LNCaP clone FGC (cell line): Measurements from ENCODE around the gene RTL1.

Experiments used
- DNase-seq: peaks from one replicate; pipeline ENCODE4 v3.0.0-alpha.2; 2011; ENCODE audit warnings: low read depth
- H3K4me3 ChIP-seq: 2 replicates; pipeline ENCODE4 v1.5.1; 2011; ENCODE audit warnings: mild to moderate bottlenecking, low read depth, low read length, control low read depth
- TF ChIP-seq, protein P1 (sequence below): IDR thresholded peaks from 2 replicates; pipeline ENCODE4 v1.5.1; 2012; ENCODE audit warnings: mild to moderate bottlenecking; ENCODE audit not compliant: control insufficient read depth, insufficient read depth; ENCODE audit errors: extremely low read depth

The RTL1 gene

GRCh38 chr14:100882026-100882967 is 21.2 kb downstream of the RTL1 start:
- DNase-seq = no peak
- H3K4me3 ChIP-seq = no peak overlapping the region
- TF ChIP-seq, protein P1, sequence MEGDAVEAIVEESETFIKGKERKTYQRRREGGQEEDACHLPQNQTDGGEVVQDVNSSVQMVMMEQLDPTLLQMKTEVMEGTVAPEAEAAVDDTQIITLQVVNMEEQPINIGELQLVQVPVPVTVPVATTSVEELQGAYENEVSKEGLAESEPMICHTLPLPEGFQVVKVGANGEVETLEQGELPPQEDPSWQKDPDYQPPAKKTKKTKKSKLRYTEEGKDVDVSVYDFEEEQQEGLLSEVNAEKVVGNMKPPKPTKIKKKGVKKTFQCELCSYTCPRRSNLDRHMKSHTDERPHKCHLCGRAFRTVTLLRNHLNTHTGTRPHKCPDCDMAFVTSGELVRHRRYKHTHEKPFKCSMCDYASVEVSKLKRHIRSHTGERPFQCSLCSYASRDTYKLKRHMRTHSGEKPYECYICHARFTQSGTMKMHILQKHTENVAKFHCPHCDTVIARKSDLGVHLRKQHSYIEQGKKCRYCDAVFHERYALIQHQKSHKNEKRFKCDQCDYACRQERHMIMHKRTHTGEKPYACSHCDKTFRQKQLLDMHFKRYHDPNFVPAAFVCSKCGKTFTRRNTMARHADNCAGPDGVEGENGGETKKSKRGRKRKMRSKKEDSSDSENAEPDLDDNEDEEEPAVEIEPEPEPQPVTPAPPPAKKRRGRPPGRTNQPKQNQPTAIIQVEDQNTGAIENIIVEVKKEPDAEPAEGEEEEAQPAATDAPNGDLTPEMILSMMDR = no peak

DNA sequence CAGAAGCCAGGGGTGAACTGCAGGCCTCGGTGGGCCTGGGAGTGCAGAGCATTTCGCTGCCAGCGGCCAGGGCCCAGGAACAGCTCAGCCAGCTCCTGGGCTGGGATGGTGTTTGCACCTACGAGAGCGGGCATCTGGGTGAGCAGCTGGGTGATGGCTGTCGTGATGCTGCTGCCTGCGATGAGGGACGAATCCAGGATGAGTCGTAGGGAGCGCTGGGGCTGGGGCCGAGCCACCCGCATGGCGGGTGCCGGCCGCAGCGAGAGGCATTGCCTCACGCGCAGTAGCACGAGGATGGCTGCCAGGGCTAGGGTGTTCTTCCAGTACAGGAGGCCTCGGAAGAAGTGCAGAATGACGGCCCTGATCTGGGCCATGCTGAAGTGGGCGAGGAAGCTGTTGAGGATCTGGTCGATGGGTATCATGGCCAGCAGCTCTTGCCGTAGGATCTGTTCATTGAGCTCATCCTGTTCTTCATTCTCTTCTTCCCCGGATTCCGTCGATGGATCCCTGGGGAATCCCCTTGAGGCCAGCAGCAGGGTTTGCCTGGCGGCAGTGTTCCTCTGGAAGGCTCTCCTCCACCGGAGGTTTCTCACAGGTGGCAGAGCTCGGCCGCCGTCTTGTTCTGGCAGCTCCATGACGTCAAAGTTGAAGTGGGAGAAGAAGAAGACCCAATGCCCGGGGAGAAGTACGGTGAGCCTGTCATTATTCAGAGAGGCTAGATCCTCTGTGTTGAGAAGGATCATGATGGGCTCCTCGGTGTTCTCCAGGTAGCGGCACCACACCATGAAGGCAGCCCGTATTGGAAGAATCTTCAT is 22.1 kb downstream of the RTL1 start:
- TF ChIP-seq, protein P1 = no peak
- H3K4me3 ChIP-seq = no peak overlapping the region
- no peak for DNase-seq

GRCh38 chr14:100880271-100881101 is 23.0 kb downstream of the RTL1 start:
- TF ChIP-seq, protein P1 = no peak
- no peak overlapping the region for H3K4me3 ChIP-seq
- no peak for DNase-seq

DNA sequence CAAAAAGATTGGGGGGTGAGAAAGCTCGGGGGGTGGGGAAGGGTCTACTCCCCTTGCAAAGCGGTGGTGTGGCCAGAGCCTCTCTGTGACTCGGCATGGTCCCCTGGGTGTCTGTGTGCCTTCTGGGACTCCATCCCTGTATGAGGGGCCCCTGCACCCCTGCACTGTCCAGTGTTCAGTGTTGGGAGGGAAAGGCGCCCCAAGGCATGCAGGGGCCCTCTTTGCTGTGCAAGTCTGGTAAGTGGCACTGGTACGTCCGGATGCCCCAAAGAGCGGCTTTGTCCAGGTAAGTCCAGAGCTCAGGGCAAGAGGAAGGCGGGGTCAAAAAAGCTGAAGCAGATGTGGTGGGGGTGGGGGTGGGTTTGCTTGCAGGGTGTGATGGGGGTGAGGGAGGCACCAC is 23.7 kb downstream of the RTL1 start:
- TF ChIP-seq, protein P1 = no peak
- H3K4me3 ChIP-seq = no peak overlapping the region
- no peak for DNase-seq

DNA sequence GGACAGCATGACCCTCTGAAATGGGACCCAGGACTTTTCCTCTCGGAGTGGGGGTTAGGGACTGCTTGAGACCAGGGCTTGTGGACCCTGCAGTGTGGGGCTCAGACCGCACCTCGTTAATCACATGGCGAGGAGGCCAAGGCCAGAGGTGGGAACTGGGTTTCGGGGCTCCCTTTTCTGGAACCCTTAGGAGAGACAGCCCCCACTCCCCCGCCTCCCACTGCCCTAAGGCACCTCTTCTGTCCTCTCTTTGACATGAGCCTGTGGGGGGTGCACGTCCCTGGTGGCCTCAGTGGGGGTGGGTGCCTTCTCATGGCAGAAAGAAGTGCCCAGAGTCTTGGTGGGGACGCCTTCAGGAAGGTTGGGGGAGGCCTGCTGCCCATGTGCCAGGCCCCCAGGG is 24.3 kb downstream of the RTL1 start:
- no peak overlapping the region for H3K4me3 ChIP-seq
- TF ChIP-seq, protein P1 = no peak
- no peak for DNase-seq
